Small intestine (tissue), 7 donors: ENCODE data around the gene KCTD18. TPM values are rescaled to one million over a fixed set of nuclear protein-coding genes. Genes with fewer than 3 reads are reported as not detected.

ENCODE experiments used
- DNase-seq, 2 donors: peaks; one replicate each; pipeline versions ENCODE4 v3.0.0 to v3.0.0-alpha.2; 2013
- FAIRE-seq: peaks from 2 replicates; lab custom pipeline; 2012; peaks lifted over from hg19 to GRCh38; lab: Jason Lieb, UNC
- H3K27ac ChIP-seq, 3 donors: one replicate each; pipeline ENCODE4 v1.5.1; 2013; ENCODE audit warnings: low read length in 2 of 3, mild to moderate bottlenecking in 2 of 3, control low read depth in 1 of 3, inconsistent platforms in 1 of 3, low read depth in 1 of 3, moderate library complexity in 1 of 3
- H3K27me3 ChIP-seq, 3 donors: one replicate each; pipeline ENCODE4 v1.6.1; 2013; ENCODE audit warnings: low read length in 3 of 3, inconsistent platforms in 1 of 3; ENCODE audit not compliant: control insufficient read depth in 3 of 3, insufficient read depth in 3 of 3
- H3K36me3 ChIP-seq, 3 donors: one replicate each; pipeline ENCODE4 v1.6.1; 2013; ENCODE audit warnings: low read length in 3 of 3, inconsistent platforms in 1 of 3, low read depth in 1 of 3, mild to moderate bottlenecking in 1 of 3, moderate library complexity in 1 of 3; ENCODE audit not compliant: control insufficient read depth in 3 of 3, insufficient read depth in 2 of 3
- H3K4me1 ChIP-seq, 3 donors: one replicate each; pipeline ENCODE4 v1.6.1; 2013; ENCODE audit warnings: low read length in 2 of 3, inconsistent platforms in 1 of 3, low read depth in 1 of 3, mild to moderate bottlenecking in 1 of 3, moderate library complexity in 1 of 3; ENCODE audit not compliant: control insufficient read depth in 3 of 3, insufficient read depth in 2 of 3
- H3K4me3 ChIP-seq, 3 donors: one replicate each; pipeline ENCODE4 v1.5.1; 2013; ENCODE audit warnings: low read length in 3 of 3, control low read depth in 1 of 3, inconsistent platforms in 1 of 3, low read depth in 1 of 3, mild to moderate bottlenecking in 1 of 3, moderate library complexity in 1 of 3
- H3K9me3 ChIP-seq, 2 donors: one replicate each; pipeline ENCODE4 v1.6.1; 2013; ENCODE audit warnings: low read depth in 1 of 2, low read length in 1 of 2; ENCODE audit not compliant: control insufficient read depth in 2 of 2, insufficient read depth in 1 of 2
- WGBS, 3 donors: extraction: QIAGEN DNeasy Blood & Tissue Kit; methylation state at CpG; one replicate each; pipeline ENCODE4 v1.1.7; 2013; 5-methylcytosine and 5-hydroxymethylcytosine counted together
- polyA plus RNA-seq, 4 donors: library from polyadenylated mRNA; stranded (reverse) in 3 of 4; unstranded in 1 of 4; fragments of 200-250 nt in 3 of 4; fragments of 120-200 nt in 1 of 4; gene quantifications; one replicate each; pipeline versions ENCODE4 v1.2.1 to v1.2.3, GENCODE V29; 2013
- donor health status: healthy with polysubstance abuse.
- donor health status: control.
- donor health status: control.
- donor health status: Bipolar disorder and iron deficiency.
- donor health status: healthy.

Gene KCTD18
- polyA plus RNA-seq, 4 donors, result 8.6 to 14.3 (median 11.0) TPM

- DNase-seq, result no peak
- Histone ChIP-seq H3K9me3 (no peaks in the 10 kb centered on the region), H3K36me3 (no peaks in the 10 kb centered on the region), H3K4me1 (peaks cover 1 to 15% (median 4%) of the 10 kb centered on the region in 3 donors), H3K27me3 (no peaks in the 10 kb centered on the region), H3K4me3 (peak overlapping the region; percentile 71 to 80 (median 80)), H3K27ac (peak overlapping the region in 2 of 3 donors; percentile 69)
- no peak for FAIRE-seq
- WGBS, 3 donors, result 16% methylated on average over 7 of the region's 7 CpGs
Observed at GRCh38 chr2:200525551-200525881, 15.6 kb upstream of the KCTD18 start.

DNA sequence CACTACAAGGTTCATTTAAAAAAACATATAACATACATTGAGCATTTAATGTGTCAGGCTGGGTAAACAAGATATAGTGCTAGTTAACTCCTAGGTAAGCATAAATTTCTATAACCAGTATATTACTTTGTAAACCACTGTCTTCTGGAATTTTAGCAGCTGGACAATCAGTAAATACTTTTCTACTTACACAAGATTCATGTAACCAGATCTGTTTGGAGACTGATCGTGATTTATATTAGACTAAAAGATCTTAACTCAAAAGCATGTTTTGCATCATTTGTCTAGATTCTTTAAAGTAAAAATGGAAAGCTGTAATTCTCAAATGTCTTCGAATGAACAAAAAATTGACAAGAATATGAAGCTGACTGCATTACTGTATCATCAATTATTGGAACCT, 15.2 kb upstream of the KCTD18 start:
- Histone ChIP-seq H3K27ac (no peak overlapping the region), H3K36me3 (no peaks in the 10 kb centered on the region), H3K9me3 (no peaks in the 10 kb centered on the region), H3K4me3 (no peak overlapping the region), H3K27me3 (no peaks in the 10 kb centered on the region), H3K4me1 (peaks cover 1 to 15% (median 4%) of the 10 kb centered on the region in 3 donors)
- 27 to 45% (median 35%) methylated on average over 2 of the region's 2 CpGs for WGBS, 3 donors
- FAIRE-seq (no peak), DNase-seq (no peak)

DNA sequence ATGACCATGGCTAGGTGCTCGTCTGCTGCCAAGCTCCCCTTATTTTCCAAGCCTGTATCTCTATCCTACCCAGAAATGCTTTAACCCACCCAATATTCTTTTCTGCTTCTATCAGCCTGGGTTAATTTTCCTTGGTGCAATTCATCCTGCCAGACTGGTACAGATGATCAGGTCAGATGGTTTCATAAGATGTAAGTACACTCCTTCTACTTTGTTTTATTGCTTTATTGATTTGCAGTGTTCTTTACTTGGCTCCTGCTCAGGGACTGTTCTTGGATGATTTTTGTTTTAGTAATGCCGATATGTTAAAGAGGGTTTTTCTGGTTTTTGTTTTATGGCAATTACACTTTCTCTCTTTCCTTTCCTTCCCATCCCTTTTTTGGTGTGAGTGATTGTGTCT, 13.7 kb upstream of the KCTD18 start:
- no peak overlapping the region for H3K4me3 ChIP-seq
- WGBS, 3 donors, result 21 to 49% (median 39%) methylated on average over 2 of the region's 2 CpGs
- H3K36me3 ChIP-seq, result no peaks in the 10 kb centered on the region
- H3K27me3 ChIP-seq, result no peaks in the 10 kb centered on the region
- FAIRE-seq (no peak), DNase-seq (peak; percentile 12 to 66)
- H3K9me3 ChIP-seq, result no peaks in the 10 kb centered on the region
- H3K27ac ChIP-seq, result peak overlapping the region in 1 of 3 donors; percentile 14
- H3K4me1 ChIP-seq, result peaks cover 1 to 15% (median 4%) of the 10 kb centered on the region in 3 donors

GRCh38 chr2:200523158-200523557, 13.3 kb upstream of the KCTD18 start:
- 58 to 74% (median 71%) methylated on average over 3 of the region's 3 CpGs for whole genome bisulfite sequencing, 3 donors
- Histone ChIP-seq H3K4me1 (peaks cover 1 to 15% (median 4%) of the 10 kb centered on the region in 3 donors), H3K9me3 (no peaks in the 10 kb centered on the region), H3K27ac (peak overlapping the region in 1 of 3 donors; percentile 14), H3K4me3 (no peak overlapping the region), H3K36me3 (no peaks in the 10 kb centered on the region), H3K27me3 (no peaks in the 10 kb centered on the region)
- no peak for FAIRE-seq
- DNase-seq, result peak; percentile 5 to 43

- H3K4me1 ChIP-seq, result peaks cover 0 to 5% (median 0%) of the 10 kb centered on the region in 3 donors
- H3K4me3 ChIP-seq, result no peak overlapping the region
- no peak for FAIRE-seq
- peaks cover 0 to 7% of the 10 kb centered on the region in 2 donors for H3K9me3 ChIP-seq
- no peak overlapping the region for H3K27ac ChIP-seq
- DNase-seq, result no peak
- 15 to 17% (median 16%) methylated on average over 1 of the region's 1 CpG for WGBS, 3 donors
- H3K27me3 ChIP-seq, result no peaks in the 10 kb centered on the region
- no peaks in the 10 kb centered on the region for H3K36me3 ChIP-seq
Observed at GRCh38 chr2:200515155-200515554, 5.3 kb upstream of the KCTD18 start.

DNA sequence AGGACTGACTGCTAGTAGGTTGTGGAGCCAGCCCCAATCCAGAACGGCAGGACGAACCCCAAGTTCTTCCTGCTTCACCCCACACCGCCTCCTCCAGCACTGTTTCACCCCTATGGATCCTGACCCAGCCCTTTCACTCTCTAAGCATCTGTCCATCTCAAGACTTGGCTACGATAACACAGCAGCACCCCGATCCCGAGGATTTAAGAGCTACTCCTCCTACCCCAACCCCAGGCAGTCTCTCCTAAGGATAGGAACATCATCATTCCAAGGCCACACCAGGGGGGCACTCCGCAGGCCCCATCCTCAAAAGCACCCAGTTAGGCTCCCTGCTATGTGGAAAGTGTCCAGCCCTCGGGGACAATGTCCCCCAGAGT, 645 bp downstream of the KCTD18 start:
- H3K36me3 ChIP-seq, result peaks cover 0 to 4% (median 0%) of the 10 kb centered on the region in 3 donors
- no peaks in the 10 kb centered on the region for H3K27me3 ChIP-seq
- peak overlapping the region; percentile 67 to 94 (median 82) for H3K4me3 ChIP-seq
- H3K4me1 ChIP-seq, result peaks cover 0 to 11% (median 8%) of the 10 kb centered on the region in 3 donors
- DNase-seq (peak in 1 of 2 donors; percentile 23), FAIRE-seq (no peak)
- peak overlapping the region; percentile 70 to 89 (median 80) for H3K27ac ChIP-seq
- WGBS, 3 donors, result 8 to 27% (median 10%) methylated on average over 8 of the region's 8 CpGs
- H3K9me3 ChIP-seq, result no peaks in the 10 kb centered on the region

- WGBS, 3 donors, result 60 to 72% (median 60%) methylated on average over 2 of the region's 2 CpGs
- H3K27ac ChIP-seq, result peak overlapping the region in 1 of 3 donors; percentile 30
- DNase-seq, result peak; percentile 18 to 50
Observed at GRCh38 chr2:200507179-200507578, 2.7 kb downstream of the KCTD18 start.

DNA sequence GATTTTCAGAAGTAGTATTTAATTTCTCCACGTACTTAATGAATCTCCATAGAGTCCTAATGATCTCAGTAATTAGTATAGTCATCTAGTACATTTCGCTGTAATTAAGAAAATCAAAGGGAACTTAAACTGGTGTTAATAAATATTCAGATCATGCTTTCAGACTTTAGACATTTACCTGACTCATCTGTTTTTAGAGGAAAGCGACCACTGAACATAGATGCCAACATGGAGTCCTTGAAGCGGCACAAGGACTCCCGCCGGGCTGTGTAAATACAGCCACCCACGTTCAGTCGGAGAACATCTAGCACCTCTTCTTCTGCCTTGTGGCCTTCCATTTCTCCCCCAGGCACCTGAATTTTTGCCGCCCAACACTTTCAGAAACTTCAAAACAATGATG, 3.2 kb downstream of the KCTD18 start:
- no peak for DNase-seq
- Histone ChIP-seq H3K36me3 (peaks cover 0 to 10% (median 0%) of the 10 kb centered on the region in 3 donors), H3K9me3 (no peaks in the 10 kb centered on the region), H3K27ac (peak overlapping the region in 1 of 3 donors; percentile 30), H3K4me3 (no peak overlapping the region), H3K27me3 (no peaks in the 10 kb centered on the region), H3K4me1 (peaks cover 0 to 11% (median 8%) of the 10 kb centered on the region in 3 donors)
- no peak for FAIRE-seq
- WGBS, 3 donors, result 88 to 90% (median 90%) methylated on average over 9 of the region's 9 CpGs

More at GRCh38 chr2:200507179-200507578, 2.7 kb downstream of the KCTD18 start:
- Histone ChIP-seq H3K4me1 (peaks cover 0 to 11% (median 8%) of the 10 kb centered on the region in 3 donors), H3K36me3 (peaks cover 0 to 10% (median 0%) of the 10 kb centered on the region in 3 donors), H3K4me3 (no peak overlapping the region), H3K27me3 (no peaks in the 10 kb centered on the region), H3K9me3 (no peaks in the 10 kb centered on the region)
- FAIRE-seq, result no peak

- WGBS, 3 donors, result 96 to 99% (median 96%) methylated on average over 5 of the region's 5 CpGs
- Histone ChIP-seq H3K4me3 (no peak overlapping the region), H3K9me3 (no peaks in the 10 kb centered on the region), H3K4me1 (peaks cover 0 to under 1% (median 0%) of the 10 kb centered on the region in 3 donors), H3K36me3 (peaks cover 2 to 13% (median 3%) of the 10 kb centered on the region in 3 donors), H3K27ac (no peak overlapping the region), H3K27me3 (no peaks in the 10 kb centered on the region)
- DNase-seq, result no peak
- FAIRE-seq, result no peak
Observed at GRCh38 chr2:200502196-200502595, 7.7 kb downstream of the KCTD18 start.
